HEK293T (cell line): Measurements from ENCODE around the gene LSM4.

Experiments
- ARNT ChIP-seq: fragments of 450-650 bp; IDR thresholded peaks from 2 replicates; pipeline ENCODE4 v1.6.1; 2017; ENCODE audit warnings: mild to moderate bottlenecking
- BHLHE40 ChIP-seq: fragments of 450-650 bp; IDR thresholded peaks from 2 replicates; pipeline ENCODE4 v1.6.1; 2016; ENCODE audit warnings: mild to moderate bottlenecking, moderate library complexity, borderline replicate concordance
- FOXA1 ChIP-seq: fragments of 450-650 bp; IDR thresholded peaks from 2 replicates; pipeline ENCODE4 v1.6.1; 2016; ENCODE audit warnings: mild to moderate bottlenecking
- HDGF ChIP-seq: fragments of 450-650 bp; IDR thresholded peaks from 2 replicates; pipeline ENCODE4 v1.6.1; 2017; ENCODE audit warnings: antibody characterized with exemption, borderline replicate concordance
- NFRKB ChIP-seq: fragments of 450-650 bp; IDR thresholded peaks from 2 replicates; pipeline ENCODE4 v1.6.1; 2016; ENCODE audit warnings: mild to moderate bottlenecking, moderate library complexity
- SP1 ChIP-seq: fragments of 450-650 bp; IDR thresholded peaks from 2 replicates; pipeline ENCODE4 v1.6.1; 2017
- SUZ12 ChIP-seq: fragments of 450-650 bp; IDR thresholded peaks from 2 replicates; pipeline ENCODE4 v1.6.1; 2016; ENCODE audit warnings: mild to moderate bottlenecking
- TARDBP ChIP-seq: fragments of 450-650 bp; IDR thresholded peaks from 2 replicates; pipeline ENCODE4 v1.6.1; 2016

GRCh38 chr19:18361646-18362045 is 38.8 kb upstream of the LSM4 start:
- TF ChIP-seq SUZ12 (no peak), TARDBP (no peak), NFRKB (no peak), SP1 (no peak), BHLHE40 (no peak), FOXA1 (no peak), ARNT (no peak), HDGF (no peak)
